Measurements from ENCODE around the gene HIRA.

- TF ChIP-seq CTCF (conservative IDR thresholded peaks at IDR 0.05; ENCODE audit: low read length) (no peak), EZH2phosphoT487 (IDR thresholded peaks at IDR 0.05; ENCODE audit: borderline replicate concordance, low read depth, low read length) (no peak)
These were observed 127.7 kb downstream of the HIRA start for GRCh38 chr22:19303785-19304184.

All from OCI-LY7 (cell line).